HG03196 (cell line): ENCODE data around the gene CNIH2.

Source experiments
- ATAC-seq: cut with Tn5 transposase; IDR thresholded peaks from one replicate; pipeline ENCODE4 v1.9.1; 2021; ENCODE audit not compliant: unreplicated experiment

The CNIH2 gene

GRCh38 chr11:66328031-66328301 lies 50.0 kb downstream of the CNIH2 start:
- no peak for ATAC-seq

GRCh38 chr11:66328302-66329144 lies 50.5 kb downstream of the CNIH2 start:
- ATAC-seq, result no peak

- ATAC-seq, result no peak
Measured at GRCh38 chr11:66329165-66329673, 51.2 kb downstream of the CNIH2 start.

- no peak for ATAC-seq
Measured at GRCh38 chr11:66330931-66331330, 53.0 kb downstream of the CNIH2 start.

- ATAC-seq, result no peak
Measured at GRCh38 chr11:66331542-66332370, 53.8 kb downstream of the CNIH2 start.

- ATAC-seq, result no peak
Measured at GRCh38 chr11:66332371-66333219, 54.6 kb downstream of the CNIH2 start.

GRCh38 chr11:66333220-66333877 lies 55.4 kb downstream of the CNIH2 start:
- ATAC-seq, result no peak
